IMR-90 (cell line): Measurements from ENCODE around the gene SLC35F3. TPM values are rescaled to one million over a fixed set of nuclear protein-coding genes. Genes with fewer than 3 reads are reported as not detected.

ENCODE experiments used
- ATAC-seq: fragments of 200-7000 bp; cut with Tn5 transposase; 2 replicates; pipeline ENCODE4 v1.9.1; 2020; ENCODE audit warnings: low read depth, mild to moderate bottlenecking, moderate library complexity
- BruUV-seq: library from RNA; stranded (reverse); fragments of 400-500 nt; replicated peaks from 2 replicates; lab custom pipeline; 2021; lab: Mats Ljungman, UMichigan
- CTCF ChIA-PET: fragments of 300-600 bp; formaldehyde crosslinking; extraction: SDS; loops from one replicate; lab custom pipeline; 2021; ENCODE audit warnings: antibody characterized with exemption; lab: Yijun Ruan, JAX
- POLR2A ChIA-PET: fragments of 300-600 bp; sonication (Branson Sonifier 250); formaldehyde crosslinking; loops from one replicate; lab custom pipeline; 2022; ENCODE audit warnings: antibody characterized with exemption; ENCODE audit not compliant: unreplicated experiment; lab: Charles Lee
- DNase-seq: peaks from one replicate; pipeline ENCODE4 v3.0.0; 2013
- H2AFZ ChIP-seq: replicated peaks from 2 replicates; pipeline ENCODE3; 2013; ENCODE audit warnings: low read length, mild to moderate bottlenecking; ENCODE audit not compliant: poor library complexity
- H2AK5ac ChIP-seq: 2 replicates; pipeline ENCODE4 v1.6.1; 2013; ENCODE audit warnings: low read depth, low read length, inconsistent platforms
- H2AK9ac ChIP-seq: replicated peaks from 2 replicates; pipeline ENCODE3; 2013; ENCODE audit warnings: mild to moderate bottlenecking, low read depth, low read length, moderate library complexity; ENCODE audit not compliant: poor library complexity
- H2BK120ac ChIP-seq: 2 replicates; pipeline ENCODE4 v1.6.1; 2013; ENCODE audit warnings: low read depth, low read length, inconsistent platforms
- H2BK15ac ChIP-seq: 3 replicates; pipeline ENCODE4 v1.6.1; 2013; ENCODE audit warnings: low read depth, low read length, inconsistent platforms
- H2BK20ac ChIP-seq: 2 replicates; pipeline ENCODE4 v1.6.1; 2013; ENCODE audit warnings: low read depth, mild to moderate bottlenecking, inconsistent platforms, low read length, moderate library complexity
- H2BK5ac ChIP-seq: 2 replicates; pipeline ENCODE4 v1.6.1; 2013; ENCODE audit warnings: mild to moderate bottlenecking, low read depth, low read length, inconsistent platforms; ENCODE audit not compliant: poor library complexity, severe bottlenecking
- H3K14ac ChIP-seq: replicated peaks from 2 replicates; pipeline ENCODE4 v1.6.1; 2013; ENCODE audit warnings: low read depth, low read length, inconsistent platforms
- H3K18ac ChIP-seq: 2 replicates; pipeline ENCODE4 v1.6.1; 2013; ENCODE audit warnings: low read depth, low read length, control low read depth
- H3K23ac ChIP-seq: 2 replicates; pipeline ENCODE4 v1.6.1; 2013; ENCODE audit warnings: low read depth, low read length, inconsistent platforms
- H3K27ac ChIP-seq: 2 replicates; pipeline ENCODE4 v1.5.1; 2013; ENCODE audit warnings: mild to moderate bottlenecking, control low read depth, low read length; ENCODE audit not compliant: insufficient read depth
- H3K27me3 ChIP-seq: 2 replicates; pipeline ENCODE4 v1.6.1; 2013; ENCODE audit warnings: low read length; ENCODE audit not compliant: control insufficient read depth, insufficient read depth
- H3K36me3 ChIP-seq: 2 replicates; pipeline ENCODE4 v1.6.1; 2013; ENCODE audit warnings: low read length, mixed read lengths; ENCODE audit not compliant: control insufficient read depth, insufficient read depth
- H3K4ac ChIP-seq: 2 replicates; pipeline ENCODE4 v1.6.1; 2013; ENCODE audit warnings: low read depth, low read length, inconsistent platforms
- H3K4me1 ChIP-seq: 2 replicates; pipeline ENCODE4 v1.6.1; 2013; ENCODE audit warnings: low read length, mixed read lengths; ENCODE audit not compliant: control insufficient read depth, insufficient read depth
- H3K4me2 ChIP-seq: 2 replicates; pipeline ENCODE4 v1.6.1; 2013; ENCODE audit warnings: low read depth, mild to moderate bottlenecking, control low read depth, low read length, moderate library complexity
- H3K4me3 ChIP-seq: 2 replicates; pipeline ENCODE4 v1.5.1; 2013; ENCODE audit warnings: low read depth, mild to moderate bottlenecking, control low read depth, low read length, moderate library complexity; ENCODE audit not compliant: insufficient read depth
- H3K56ac ChIP-seq: 2 replicates; pipeline ENCODE4 v1.6.1; 2013; ENCODE audit warnings: low read length, inconsistent platforms; ENCODE audit not compliant: insufficient read depth; ENCODE audit errors: extremely low read depth
- H3K79me1 ChIP-seq, 2 experiments: 2 replicates each; pipeline ENCODE4 v1.6.1; 2013; ENCODE audit warnings: low read length in 2 of 2, inconsistent platforms in 1 of 2, low read depth in 1 of 2
- H3K9ac ChIP-seq: 2 replicates; pipeline ENCODE4 v1.6.1; 2013; ENCODE audit warnings: low read depth, low read length, control low read depth
- H3K9me1 ChIP-seq: 2 replicates; pipeline ENCODE4 v1.6.1; 2013; ENCODE audit warnings: low read length, inconsistent platforms; ENCODE audit not compliant: insufficient read depth
- H3K9me3 ChIP-seq: 2 replicates; pipeline ENCODE4 v1.6.1; 2013; ENCODE audit warnings: low read length; ENCODE audit not compliant: control insufficient read depth, insufficient read depth
- H4K20me1 ChIP-seq: 2 replicates; pipeline ENCODE4 v1.6.1; 2013; ENCODE audit warnings: low read length, inconsistent platforms; ENCODE audit not compliant: insufficient read depth
- H4K5ac ChIP-seq: 2 replicates; pipeline ENCODE4 v1.6.1; 2013; ENCODE audit warnings: mild to moderate bottlenecking, low read depth, low read length, control low read depth
- H4K8ac ChIP-seq, 2 experiments: 2 replicates each; pipeline ENCODE4 v1.6.1; 2013; ENCODE audit warnings: low read depth in 2 of 2, low read length in 2 of 2, control low read depth in 1 of 2, inconsistent platforms in 1 of 2
- H4K91ac ChIP-seq: 2 replicates; pipeline ENCODE4 v1.6.1; 2013; ENCODE audit warnings: low read depth, low read length, inconsistent platforms; ENCODE audit not compliant: insufficient read depth
- BHLHE40 ChIP-seq: fragments of 150-350 bp; IDR thresholded peaks from 2 replicates; pipeline ENCODE4 v1.6.1; 2016; ENCODE audit warnings: mild to moderate bottlenecking, low read depth, low read length
- CHD1 ChIP-seq: IDR thresholded peaks from 2 replicates; pipeline ENCODE4 v1.6.1; 2012; ENCODE audit warnings: low read depth, low read length, improper control_type of control experiment
- CTCF ChIP-seq: conservative IDR thresholded peaks from 2 replicates; pipeline ENCODE4 v1.5.1; 2012; ENCODE audit warnings: mild to moderate bottlenecking, low read depth, low read length, improper control_type of control experiment
- FOS ChIP-seq: fragments of 150-350 bp; IDR thresholded peaks from 2 replicates; pipeline ENCODE4 v1.6.1; 2016; ENCODE audit warnings: low read depth, low read length
- MAFK ChIP-seq: IDR thresholded peaks from 2 replicates; pipeline ENCODE4 v1.6.1; 2012; ENCODE audit warnings: low read depth, low read length, improper control_type of control experiment
- MAZ ChIP-seq: IDR thresholded peaks from 2 replicates; pipeline ENCODE4 v1.6.1; 2012; ENCODE audit warnings: low read depth, mild to moderate bottlenecking, low read length, improper control_type of control experiment, moderate library complexity, borderline replicate concordance
- MXI1 ChIP-seq: IDR thresholded peaks from 2 replicates; pipeline ENCODE4 v1.6.1; 2012; ENCODE audit warnings: low read depth, mild to moderate bottlenecking, low read length, moderate library complexity, borderline replicate concordance
- NFE2L2 ChIP-seq: fragments of 150-350 bp; IDR thresholded peaks from 2 replicates; pipeline ENCODE4 v1.6.1; 2016; ENCODE audit warnings: low read depth, mild to moderate bottlenecking, low read length
- POLR2A ChIP-seq: IDR thresholded peaks from 2 replicates; pipeline ENCODE4 v1.6.1; 2012; ENCODE audit warnings: mild to moderate bottlenecking, low read depth, low read length
- RAD21 ChIP-seq: IDR thresholded peaks from 2 replicates; pipeline ENCODE4 v1.6.1; 2012; ENCODE audit warnings: low read length, improper control_type of control experiment
- RCOR1 ChIP-seq: IDR thresholded peaks from 2 replicates; pipeline ENCODE4 v1.6.1; 2012; ENCODE audit warnings: mild to moderate bottlenecking, low read length, improper control_type of control experiment; ENCODE audit not compliant: insufficient replicate concordance
- RFX5 ChIP-seq: IDR thresholded peaks from 2 replicates; pipeline ENCODE4 v1.8.0; 2012; ENCODE audit warnings: low read depth, mild to moderate bottlenecking, low read length, moderate library complexity
- SMC3 ChIP-seq: fragments of 150-350 bp; IDR thresholded peaks from 2 replicates; pipeline ENCODE4 v1.6.1; 2016; ENCODE audit warnings: low read depth, mild to moderate bottlenecking, antibody characterized with exemption, low read length, moderate library complexity
- USF2 ChIP-seq: fragments of 150-350 bp; IDR thresholded peaks from 2 replicates; pipeline ENCODE4 v1.6.1; 2017; ENCODE audit warnings: mild to moderate bottlenecking, antibody characterized with exemption, low read length, low read depth
- WGBS, 2 experiments: methylation state at CpG; one replicate each; pipeline versions ENCODE4 v1.1.5 to v1.1.7; 2013; ENCODE audit warnings: missing lambda C conversion rate in 2 of 2; ENCODE audit not compliant: insufficient read length in 1 of 2; ENCODE audit errors: extremely low coverage in 2 of 2; 5-methylcytosine and 5-hydroxymethylcytosine counted together
- dilution Hi-C: fragments of 300-500 bp; cut with HindIII; formaldehyde crosslinking; loops from one replicate; pipeline ENCODE4 v1.14.3; 2018; ENCODE audit warnings: low sequenced_read_pairs; ENCODE audit not compliant: unreplicated experiment
- in situ Hi-C: fragments of 300-500 bp; cut with MboI; formaldehyde crosslinking; loops from 3 replicates; pipeline ENCODE4 v1.14.3; 2019; ENCODE audit warnings: low sequenced_read_pairs, inconsistent platforms, mixed read lengths
- intact Hi-C: fragments of 100-400 bp; cut with micrococcal nuclease; formaldehyde crosslinking; loops from 2 replicates; pipeline ENCODE4 v1.10.0; 2022
- polyA plus RNA-seq, 3 experiments: library from polyadenylated mRNA; depleted of rRNA; stranded (reverse); fragments of >200 nt; gene quantifications; 2 replicates each; pipeline ENCODE4 v1.2.3, GENCODE V29; 2012; ENCODE audit warnings: low replicate concordance in 1 of 3
- total RNA-seq: library from RNA; depleted of rRNA; stranded (reverse); fragments of >200 nt; gene quantifications from 2 replicates; pipeline ENCODE4 v1.2.3, GENCODE V29; 2012
- TF ChIP-seq, protein P1 (sequence below): fragments of 150-350 bp; IDR thresholded peaks from 2 replicates; pipeline ENCODE4 v1.6.1; 2016; ENCODE audit warnings: low read depth, mild to moderate bottlenecking, low read length, moderate library complexity, borderline replicate concordance

Gene SLC35F3
- total and polyA plus RNA-seq, 2 of the 4 experiments (the other 2 are of a cell fraction) = under 0.01 to 0.17 TPM

GRCh38 chr1:233946724-233947123 is 42.2 kb downstream of the SLC35F3 start:
- no peak overlapping the region for H3K4me3 ChIP-seq
- no TSS peak for BruUV-seq
- H2BK120ac ChIP-seq = no peak overlapping the region
- H2BK5ac ChIP-seq = no peak overlapping the region
- H4K5ac ChIP-seq = no peak overlapping the region
- peaks cover 9% of the 10 kb centered on the region for H3K9me3 ChIP-seq
- ChIA-PET POLR2A (no interaction called here), CTCF (no interaction called here)
- no peak overlapping the region for H3K18ac ChIP-seq
- no peak overlapping the region for H3K56ac ChIP-seq
- H3K27me3 ChIP-seq = no peaks in the 10 kb centered on the region
- intact Hi-C loops (no loop called here), dilution Hi-C loops (no loop called here), in situ Hi-C loops (no loop called here)
- no peak overlapping the region for H3K9ac ChIP-seq
- no peak overlapping the region for H4K91ac ChIP-seq
- DNase-seq (no peak), ATAC-seq (no peak)
- no peak overlapping the region for H2BK20ac ChIP-seq
- 71% methylated on average over 1 of the region's 1 CpG; no CpG with 5 or more reads in 1 of the 2 experiments for WGBS, 2 experiments
- no peak overlapping the region for H2AFZ ChIP-seq
- no peak overlapping the region for H3K4ac ChIP-seq
- H3K23ac ChIP-seq = no peak overlapping the region
- TF ChIP-seq RAD21 = no peak
- TF ChIP-seq CTCF = no peak
- no peak for TF ChIP-seq MXI1
- no peak for TF ChIP-seq SMC3
- no peak for TF ChIP-seq MAZ
- TF ChIP-seq BHLHE40 = no peak
- no peak for TF ChIP-seq RFX5
- no peak for TF ChIP-seq MAFK
- no peak for TF ChIP-seq CHD1
- TF ChIP-seq POLR2A = no peak
- no peak for TF ChIP-seq NFE2L2
- TF ChIP-seq, protein P1, sequence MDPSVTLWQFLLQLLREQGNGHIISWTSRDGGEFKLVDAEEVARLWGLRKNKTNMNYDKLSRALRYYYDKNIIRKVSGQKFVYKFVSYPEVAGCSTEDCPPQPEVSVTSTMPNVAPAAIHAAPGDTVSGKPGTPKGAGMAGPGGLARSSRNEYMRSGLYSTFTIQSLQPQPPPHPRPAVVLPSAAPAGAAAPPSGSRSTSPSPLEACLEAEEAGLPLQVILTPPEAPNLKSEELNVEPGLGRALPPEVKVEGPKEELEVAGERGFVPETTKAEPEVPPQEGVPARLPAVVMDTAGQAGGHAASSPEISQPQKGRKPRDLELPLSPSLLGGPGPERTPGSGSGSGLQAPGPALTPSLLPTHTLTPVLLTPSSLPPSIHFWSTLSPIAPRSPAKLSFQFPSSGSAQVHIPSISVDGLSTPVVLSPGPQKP = no peak
- TF ChIP-seq FOS = no peak
- no peak for TF ChIP-seq RCOR1
- no peak for TF ChIP-seq USF2
- no peak overlapping the region for H2AK9ac ChIP-seq
- H4K8ac ChIP-seq = no peak overlapping the region
- H2BK15ac ChIP-seq = no peak overlapping the region
- H3K36me3 ChIP-seq = no peaks in the 10 kb centered on the region
- H3K79me1 ChIP-seq = no peaks in the 10 kb centered on the region
- H3K4me2 ChIP-seq = no peak overlapping the region
- H3K27ac ChIP-seq = no peak overlapping the region
- H3K9me1 ChIP-seq = no peaks in the 10 kb centered on the region
- no peaks in the 10 kb centered on the region for H4K20me1 ChIP-seq
- no peak overlapping the region for H2AK5ac ChIP-seq
- H3K4me1 ChIP-seq = no peaks in the 10 kb centered on the region
- H3K14ac ChIP-seq = no peak overlapping the region
